Fibroblast of the aortic adventitia (primary cell): ENCODE measurements around the gene ODAD4. TPM values are rescaled to one million over a fixed set of nuclear protein-coding genes. Genes with fewer than 3 reads are reported as not detected.

ENCODE experiments used
- DNase-seq: peaks from one replicate; pipeline ENCODE4 v3.0.0-alpha.2; 2010; ENCODE audit warnings: low read depth
- H3K4me3 ChIP-seq: 2 replicates; pipeline ENCODE4 v1.5.1; 2011; ENCODE audit warnings: low read depth, mild to moderate bottlenecking, control low read depth, low read length, moderate library complexity
- CTCF ChIP-seq: IDR thresholded peaks from 2 replicates; pipeline ENCODE4 v1.5.1; 2011; ENCODE audit warnings: mild to moderate bottlenecking, low read length, control low read depth, inconsistent platforms; ENCODE audit not compliant: insufficient read depth
- total RNA-seq: library from RNA; depleted of rRNA; stranded (reverse); fragments of >200 nt; gene quantifications from 2 replicates; pipeline ENCODE4 v1.2.3, GENCODE V29; 2012; ENCODE audit warnings: low replicate concordance

ODAD4 gene
- total RNA-seq, 1 donor, result 1.2 TPM

DNA sequence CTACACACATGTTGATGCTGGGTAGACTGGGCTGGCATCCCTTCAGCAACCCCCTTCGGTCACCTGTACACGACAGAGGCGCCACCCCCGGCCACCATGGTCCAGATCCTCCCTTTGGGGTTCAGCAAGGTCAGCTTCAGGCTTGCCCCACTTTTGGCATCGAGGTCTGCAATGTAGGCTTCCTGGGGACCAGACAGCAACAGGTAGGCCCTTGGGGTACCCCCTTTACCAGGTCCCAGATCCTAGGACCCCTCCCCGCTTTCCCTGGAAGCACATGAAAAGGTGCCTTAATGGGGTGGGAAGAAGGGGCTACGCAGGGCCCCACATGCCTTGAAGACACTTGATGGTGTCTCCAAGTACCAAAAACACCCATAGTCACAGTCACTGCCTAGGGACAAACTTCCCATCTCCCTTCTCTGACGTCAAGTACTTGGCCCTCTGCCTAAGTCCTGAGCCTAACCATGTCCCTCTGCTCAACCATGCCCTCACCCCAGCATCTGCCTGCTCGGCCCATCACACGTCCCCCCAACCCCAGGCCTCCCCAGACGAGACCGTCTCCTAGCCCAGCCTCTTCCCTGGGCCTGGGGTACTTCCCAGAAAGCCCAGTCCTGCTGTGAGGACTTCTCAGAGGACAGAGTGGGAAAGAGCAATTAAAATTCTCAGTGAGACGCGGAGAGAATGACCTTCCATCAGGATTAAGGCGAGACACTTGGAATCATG lies 23.8 kb upstream of the ODAD4 start:
- TF ChIP-seq CTCF, result no peak
- no peak overlapping the region for H3K4me3 ChIP-seq
- peak; percentile 17 for DNase-seq

GRCh38 chr17:41907185-41907556 lies 23.2 kb upstream of the ODAD4 start:
- no peak for TF ChIP-seq CTCF
- DNase-seq, result peak; percentile 82

GRCh38 chr17:41907633-41908539 lies 22.5 kb upstream of the ODAD4 start:
- no peak overlapping the region for H3K4me3 ChIP-seq
- no peak for DNase-seq
- TF ChIP-seq CTCF, result no peak

More at GRCh38 chr17:41907185-41907556, 23.2 kb upstream of the ODAD4 start:
- H3K4me3 ChIP-seq, result no peak overlapping the region

- no peak overlapping the region for H3K4me3 ChIP-seq
- no peak for DNase-seq
- TF ChIP-seq CTCF, result no peak
These were observed 21.3 kb upstream of the ODAD4 start for GRCh38 chr17:41909088-41909487.

GRCh38 chr17:41910701-41911391 lies 19.6 kb upstream of the ODAD4 start:
- TF ChIP-seq CTCF, result peak; percentile 10
- H3K4me3 ChIP-seq, result no peak overlapping the region
- DNase-seq, result peak; percentile 97

DNA sequence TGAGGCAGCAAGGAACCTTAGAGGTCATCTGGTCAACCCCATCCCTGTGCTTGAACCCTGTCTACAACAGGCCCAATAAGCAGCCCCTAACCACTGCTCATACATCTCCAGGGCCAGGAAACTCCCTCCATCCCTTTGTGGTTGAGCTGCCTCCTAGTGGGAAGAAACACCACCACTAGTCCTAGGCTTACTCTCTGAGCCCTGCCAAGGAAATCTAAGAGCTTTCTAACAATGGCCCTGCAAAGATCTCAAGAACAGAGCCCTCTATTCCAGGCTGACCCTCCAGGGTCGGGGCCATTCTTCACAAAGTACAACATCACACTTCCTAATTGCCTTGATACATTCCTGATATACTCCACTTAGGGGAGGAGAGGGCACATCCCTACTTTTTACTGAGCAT lies 17.5 kb upstream of the ODAD4 start:
- TF ChIP-seq CTCF, result peak; percentile 31
- H3K4me3 ChIP-seq, result no peak overlapping the region
- no peak for DNase-seq
